Measurements from ENCODE around the gene CERKL.

CERKL gene

GRCh38 chr2:181527058-181527457, 129.8 kb downstream of the CERKL start:
- H3K9me2 ChIP-seq (replicated peaks; ENCODE audit: low read depth, low read length), result no peaks in the 10 kb centered on the region
- H3K9me3 ChIP-seq (ENCODE audit: insufficient read depth, low read depth, low read length), result no peaks in the 10 kb centered on the region
- no peaks in the 10 kb centered on the region for H3K79me2 ChIP-seq (ENCODE audit: insufficient read depth, low read length)
- peaks cover 96% of the 10 kb centered on the region for H3K36me3 ChIP-seq (ENCODE audit: insufficient read depth, low read length)
- peaks cover 9% of the 10 kb centered on the region for H3F3A ChIP-seq (ENCODE audit: low read depth)
- H2AFZ ChIP-seq (ENCODE audit: low read length), result no peak overlapping the region
- no peak overlapping the region for H3K4me2 ChIP-seq (ENCODE audit: low read depth, low read length, poor library complexity, severe bottlenecking)
- peaks cover 5% of the 10 kb centered on the region for H4K20me1 ChIP-seq (ENCODE audit: insufficient read depth, low read length, poor library complexity, severe bottlenecking)
- H3K9ac ChIP-seq (ENCODE audit: low read depth, low read length, poor library complexity, severe bottlenecking), result no peak overlapping the region
- H3K27me3 ChIP-seq (ENCODE audit: insufficient read depth, low read length, poor library complexity, severe bottlenecking), result no peaks in the 10 kb centered on the region
- H3K4me1 ChIP-seq (ENCODE audit: insufficient read depth, low read length, poor library complexity, severe bottlenecking), result no peaks in the 10 kb centered on the region
- no peak for TF ChIP-seq EZH2phosphoT487 (IDR thresholded peaks at IDR 0.05; ENCODE audit: borderline replicate concordance)
- TF ChIP-seq, protein P1, sequence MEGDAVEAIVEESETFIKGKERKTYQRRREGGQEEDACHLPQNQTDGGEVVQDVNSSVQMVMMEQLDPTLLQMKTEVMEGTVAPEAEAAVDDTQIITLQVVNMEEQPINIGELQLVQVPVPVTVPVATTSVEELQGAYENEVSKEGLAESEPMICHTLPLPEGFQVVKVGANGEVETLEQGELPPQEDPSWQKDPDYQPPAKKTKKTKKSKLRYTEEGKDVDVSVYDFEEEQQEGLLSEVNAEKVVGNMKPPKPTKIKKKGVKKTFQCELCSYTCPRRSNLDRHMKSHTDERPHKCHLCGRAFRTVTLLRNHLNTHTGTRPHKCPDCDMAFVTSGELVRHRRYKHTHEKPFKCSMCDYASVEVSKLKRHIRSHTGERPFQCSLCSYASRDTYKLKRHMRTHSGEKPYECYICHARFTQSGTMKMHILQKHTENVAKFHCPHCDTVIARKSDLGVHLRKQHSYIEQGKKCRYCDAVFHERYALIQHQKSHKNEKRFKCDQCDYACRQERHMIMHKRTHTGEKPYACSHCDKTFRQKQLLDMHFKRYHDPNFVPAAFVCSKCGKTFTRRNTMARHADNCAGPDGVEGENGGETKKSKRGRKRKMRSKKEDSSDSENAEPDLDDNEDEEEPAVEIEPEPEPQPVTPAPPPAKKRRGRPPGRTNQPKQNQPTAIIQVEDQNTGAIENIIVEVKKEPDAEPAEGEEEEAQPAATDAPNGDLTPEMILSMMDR (conservative IDR thresholded peaks at IDR 0.05; ENCODE audit: low read length), result no peak
- H3K4me3 ChIP-seq (ENCODE audit: low read length, poor library complexity, severe bottlenecking), result no peak overlapping the region

- no peaks in the 10 kb centered on the region for H3K4me1 ChIP-seq (ENCODE audit: insufficient read depth, low read length, poor library complexity, severe bottlenecking)
- H2AFZ ChIP-seq (ENCODE audit: low read length), result no peak overlapping the region
- no peak overlapping the region for H3K4me2 ChIP-seq (ENCODE audit: low read depth, low read length, poor library complexity, severe bottlenecking)
- H3K9me3 ChIP-seq (ENCODE audit: insufficient read depth, low read depth, low read length), result no peaks in the 10 kb centered on the region
- H3K4me3 ChIP-seq (ENCODE audit: low read length, poor library complexity, severe bottlenecking), result no peak overlapping the region
- no peaks in the 10 kb centered on the region for H3K79me2 ChIP-seq (ENCODE audit: insufficient read depth, low read length)
- H3K9ac ChIP-seq (ENCODE audit: low read depth, low read length, poor library complexity, severe bottlenecking), result no peak overlapping the region
- H3F3A ChIP-seq (ENCODE audit: low read depth), result peaks cover 9% of the 10 kb centered on the region
- peaks cover 94% of the 10 kb centered on the region for H3K36me3 ChIP-seq (ENCODE audit: insufficient read depth, low read length)
- no peaks in the 10 kb centered on the region for H3K27me3 ChIP-seq (ENCODE audit: insufficient read depth, low read length, poor library complexity, severe bottlenecking)
- no peaks in the 10 kb centered on the region for H3K9me2 ChIP-seq (replicated peaks; ENCODE audit: low read depth, low read length)
- H4K20me1 ChIP-seq (ENCODE audit: insufficient read depth, low read length, poor library complexity, severe bottlenecking), result peaks cover 5% of the 10 kb centered on the region
- TF ChIP-seq EZH2phosphoT487 (IDR thresholded peaks at IDR 0.05; ENCODE audit: borderline replicate concordance), result no peak
These were observed 130.9 kb downstream of the CERKL start for GRCh38 chr2:181526014-181526413.

GRCh38 chr2:181523756-181524155, 133.1 kb downstream of the CERKL start:
- peaks cover 3% of the 10 kb centered on the region for H4K20me1 ChIP-seq (ENCODE audit: insufficient read depth, low read length, poor library complexity, severe bottlenecking)
- no peaks in the 10 kb centered on the region for H3K9me3 ChIP-seq (ENCODE audit: insufficient read depth, low read depth, low read length)
- H3K9ac ChIP-seq (ENCODE audit: low read depth, low read length, poor library complexity, severe bottlenecking), result no peak overlapping the region
- H3F3A ChIP-seq (ENCODE audit: low read depth), result peaks cover 15% of the 10 kb centered on the region
- no peaks in the 10 kb centered on the region for H3K4me1 ChIP-seq (ENCODE audit: insufficient read depth, low read length, poor library complexity, severe bottlenecking)
- TF ChIP-seq, protein P1 (conservative IDR thresholded peaks at IDR 0.05; ENCODE audit: low read length), result no peak
- TF ChIP-seq EZH2phosphoT487 (IDR thresholded peaks at IDR 0.05; ENCODE audit: borderline replicate concordance), result no peak
- no peaks in the 10 kb centered on the region for H3K9me2 ChIP-seq (replicated peaks; ENCODE audit: low read depth, low read length)
- no peak overlapping the region for H2AFZ ChIP-seq (ENCODE audit: low read length)
- no peak overlapping the region for H3K4me2 ChIP-seq (ENCODE audit: low read depth, low read length, poor library complexity, severe bottlenecking)
- H3K4me3 ChIP-seq (ENCODE audit: low read length, poor library complexity, severe bottlenecking), result no peak overlapping the region
- H3K36me3 ChIP-seq (ENCODE audit: insufficient read depth, low read length), result peaks cover 90% of the 10 kb centered on the region
- H3K79me2 ChIP-seq (ENCODE audit: insufficient read depth, low read length), result no peaks in the 10 kb centered on the region
- no peaks in the 10 kb centered on the region for H3K27me3 ChIP-seq (ENCODE audit: insufficient read depth, low read length, poor library complexity, severe bottlenecking)

GRCh38 chr2:181520253-181520652, 136.7 kb downstream of the CERKL start:
- Histone ChIP-seq H3K9me2 (replicated peaks; ENCODE audit: low read depth, low read length) (no peaks in the 10 kb centered on the region), H3K4me2 (ENCODE audit: low read depth, low read length, poor library complexity, severe bottlenecking) (no peak overlapping the region), H3K36me3 (ENCODE audit: insufficient read depth, low read length) (peaks cover 88% of the 10 kb centered on the region), H2AFZ (ENCODE audit: low read length) (no peak overlapping the region), H3K4me3 (ENCODE audit: low read length, poor library complexity, severe bottlenecking) (no peak overlapping the region), H4K20me1 (ENCODE audit: insufficient read depth, low read length, poor library complexity, severe bottlenecking) (peaks cover 22% of the 10 kb centered on the region), H3K27me3 (ENCODE audit: insufficient read depth, low read length, poor library complexity, severe bottlenecking) (no peaks in the 10 kb centered on the region), H3K9me3 (ENCODE audit: insufficient read depth, low read depth, low read length) (no peaks in the 10 kb centered on the region), H3F3A (ENCODE audit: low read depth) (peaks cover 25% of the 10 kb centered on the region; the same call in 1 of the 2 replicates), H3K9ac (ENCODE audit: low read depth, low read length, poor library complexity, severe bottlenecking) (no peak overlapping the region), H3K79me2 (ENCODE audit: insufficient read depth, low read length) (no peaks in the 10 kb centered on the region), H3K4me1 (ENCODE audit: insufficient read depth, low read length, poor library complexity, severe bottlenecking) (peaks cover 20% of the 10 kb centered on the region)
- TF ChIP-seq EZH2phosphoT487 (IDR thresholded peaks at IDR 0.05; ENCODE audit: borderline replicate concordance), result no peak
- TF ChIP-seq, protein P1 (conservative IDR thresholded peaks at IDR 0.05; ENCODE audit: low read length), result no peak

Measured in Loucy (cell line).